COLO668 (cell line): ENCODE results near the gene ZDHHC5.
"Not testable (repeated sequence)": the region's sequence is repeated elsewhere in the genome, so short reads cannot be mapped to it uniquely, and the experiment has no call there.

Experiments used
- DNase-seq: peaks from one replicate; lab custom pipeline; 2025; ENCODE audit not compliant: unreplicated experiment; lab: John Stamatoyannopoulos, UW

ZDHHC5 gene

DNA sequence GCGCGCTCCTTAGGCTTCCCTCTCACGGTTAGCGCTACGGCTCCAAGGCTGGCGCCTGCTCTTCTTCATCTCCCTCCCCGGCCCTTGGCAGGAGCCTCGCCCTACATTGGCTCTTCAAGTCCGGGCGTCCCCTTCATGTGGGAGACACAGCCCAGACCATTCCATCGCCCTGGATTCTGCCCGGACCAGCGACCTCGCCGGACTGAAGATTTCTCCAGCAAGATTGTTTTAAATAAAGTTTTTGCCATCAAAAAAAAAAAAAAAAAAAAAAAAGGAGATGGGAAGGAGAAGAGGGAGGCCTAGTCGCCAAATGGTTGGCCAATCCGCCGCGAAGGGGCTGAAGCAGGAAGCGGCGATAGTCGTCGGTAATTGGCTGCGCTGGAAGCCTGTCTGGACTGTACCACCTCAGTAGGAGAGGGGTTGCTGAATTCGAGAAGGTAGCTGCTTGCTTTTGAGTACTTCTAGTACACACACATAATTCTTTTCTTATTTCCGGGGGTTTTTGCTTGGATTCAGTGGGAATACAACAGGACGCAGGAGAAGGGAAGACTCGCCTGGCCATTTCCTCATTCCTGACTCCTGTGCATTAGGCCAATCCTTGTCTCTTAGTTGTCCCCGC is 688 bp upstream of the ZDHHC5 start:
- peak; percentile 92 for DNase-seq

DNA sequence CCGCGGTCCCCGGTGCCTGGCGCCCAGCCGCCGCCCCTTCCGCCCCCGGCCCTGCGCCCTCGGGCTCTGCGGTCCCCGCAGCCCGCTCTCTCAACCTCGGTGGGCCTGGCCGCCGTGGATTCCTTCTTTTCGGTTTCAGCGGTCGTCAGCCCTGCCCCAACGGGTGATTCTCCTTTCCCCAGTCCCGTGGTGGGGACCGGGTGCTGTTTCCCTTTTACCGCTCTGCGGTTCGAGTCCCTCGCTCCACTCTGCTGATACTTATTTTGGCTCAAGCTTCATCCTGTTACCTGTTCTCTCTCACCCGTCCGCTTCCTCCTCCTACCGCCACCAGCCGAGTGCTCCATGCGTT is 494 bp downstream of the ZDHHC5 start:
- DNase-seq: peak; percentile 25

DNA sequence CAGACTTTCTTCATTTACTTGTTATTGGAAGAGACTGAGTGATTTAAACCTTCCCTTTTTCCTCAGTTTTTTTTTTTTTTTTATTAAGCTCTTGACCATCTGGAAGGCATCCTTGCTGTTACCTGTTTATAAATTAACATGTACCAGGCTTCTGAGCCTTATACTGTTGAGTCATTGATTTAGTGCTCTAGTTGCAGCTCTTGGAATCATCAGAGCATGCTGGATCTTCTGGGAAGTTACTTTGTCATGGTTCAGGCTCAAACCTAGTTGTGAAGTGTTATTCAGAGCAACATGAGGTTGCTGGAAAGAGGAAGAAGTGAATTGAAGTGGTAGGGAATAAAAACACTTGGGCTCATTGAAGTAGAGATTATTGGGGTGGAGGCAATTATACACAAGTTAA is 6.3 kb downstream of the ZDHHC5 start:
- no peak for DNase-seq

DNA sequence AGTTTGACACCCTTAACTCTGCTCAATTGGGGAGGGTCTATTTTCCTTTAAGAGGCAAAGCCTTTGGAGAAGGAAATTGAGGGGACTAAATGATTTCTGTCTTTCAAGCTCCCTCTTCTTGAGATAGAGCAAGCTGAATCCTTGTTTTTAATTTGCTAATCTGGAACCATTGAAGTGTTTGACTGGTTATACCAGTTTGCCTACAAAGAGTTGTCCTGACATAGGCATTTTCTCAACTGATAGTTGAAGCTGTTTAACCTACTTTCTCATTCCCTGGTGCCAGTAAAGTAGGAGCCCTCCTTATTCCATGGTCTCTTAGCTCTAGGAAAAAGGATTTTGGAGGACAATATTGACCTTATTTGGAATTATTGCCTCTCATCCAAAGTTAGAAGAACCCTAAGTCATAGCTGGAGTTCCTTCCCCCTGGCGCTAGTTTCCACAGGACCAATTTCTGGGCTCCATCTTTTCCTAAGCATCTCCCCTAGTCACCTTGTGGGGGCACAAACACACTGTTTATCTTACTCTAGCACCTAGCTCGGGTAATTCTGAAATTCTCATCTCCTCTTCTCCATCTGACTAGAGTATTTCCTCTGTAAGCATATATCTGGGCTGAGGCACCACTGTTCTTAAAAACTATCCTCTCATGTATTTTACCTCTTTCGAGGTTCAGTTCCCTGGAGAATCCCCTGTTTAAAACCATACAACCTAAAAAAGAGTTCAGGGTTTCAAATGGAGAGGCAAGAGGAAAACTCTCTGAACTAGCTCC is 7.4 kb downstream of the ZDHHC5 start:
- DNase-seq: no peak

DNA sequence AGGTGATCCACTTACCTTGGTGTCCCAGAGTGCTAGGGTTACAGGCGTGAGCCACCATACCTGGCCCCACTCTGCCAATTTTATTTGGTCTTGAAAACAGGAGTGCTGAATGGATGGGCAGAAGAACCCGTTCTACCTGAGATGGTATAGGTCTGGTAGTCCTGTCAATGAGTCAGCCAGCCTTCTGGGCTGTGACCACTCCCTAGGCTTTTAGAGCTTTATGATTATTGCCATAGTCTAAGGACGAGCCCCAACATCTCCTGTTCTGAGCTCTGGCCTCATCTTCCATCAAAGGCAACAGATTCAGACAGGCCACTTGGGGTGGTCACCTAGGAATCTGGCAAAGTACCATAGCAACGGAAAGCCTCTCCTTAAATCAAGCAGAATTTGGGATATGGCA is 11.5 kb downstream of the ZDHHC5 start:
- no peak for DNase-seq

DNA sequence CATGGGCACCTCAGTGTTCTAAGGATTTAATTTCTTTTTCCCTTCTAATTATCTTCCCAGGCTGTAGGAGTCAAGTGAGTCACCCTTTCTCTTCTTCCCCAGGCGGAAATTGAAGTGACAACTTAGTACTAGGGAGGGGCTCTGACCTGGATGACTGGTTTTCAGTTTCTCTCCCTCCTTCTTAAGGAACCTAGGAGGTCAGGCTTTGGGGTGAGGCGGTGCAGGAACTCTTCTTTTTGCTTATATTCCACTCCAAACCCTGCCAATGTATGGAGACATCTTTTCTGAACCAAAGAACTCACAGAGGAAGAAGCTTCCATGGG is 12.6 kb downstream of the ZDHHC5 start:
- DNase-seq: no peak

DNA sequence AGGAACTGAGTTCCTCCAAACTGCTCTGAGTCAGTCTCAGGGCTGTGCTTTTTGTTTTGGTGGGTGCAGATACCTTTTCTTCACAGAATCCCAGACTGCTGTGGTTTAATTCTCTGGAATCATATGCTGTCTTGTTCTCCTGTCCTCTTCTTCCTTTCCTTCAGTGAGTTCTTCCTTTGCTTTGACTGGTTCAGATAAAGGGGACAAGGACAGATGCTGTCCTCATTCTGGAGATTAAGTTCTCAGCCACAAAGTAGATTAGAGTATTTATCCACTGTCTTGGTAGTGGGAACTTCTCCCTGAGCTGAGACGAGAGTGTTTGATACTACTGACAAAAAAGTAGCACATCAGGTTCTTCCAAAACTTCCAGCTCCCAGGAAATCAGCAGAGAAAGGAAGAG is 13.3 kb downstream of the ZDHHC5 start:
- no peak for DNase-seq

DNA sequence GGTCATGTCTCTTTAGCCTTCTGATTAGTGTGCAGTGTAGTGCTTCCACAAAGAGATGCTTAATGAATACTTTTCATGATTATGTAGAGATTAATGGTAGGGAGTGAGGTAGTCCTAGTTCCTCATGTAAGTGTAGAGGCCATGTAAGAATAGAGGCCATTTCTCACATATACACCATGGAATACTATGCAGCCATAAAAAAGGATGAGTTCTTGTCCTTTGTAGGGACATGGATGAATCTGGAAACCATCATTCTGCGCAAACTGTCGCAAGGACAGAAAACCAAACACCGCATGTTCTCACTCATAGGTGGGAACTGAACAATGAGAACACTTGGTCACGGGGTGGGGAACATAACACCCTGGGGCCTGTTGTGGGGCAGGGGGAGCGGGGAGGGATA is 22.6 kb downstream of the ZDHHC5 start:
- not testable (repeated sequence) for DNase-seq

DNA sequence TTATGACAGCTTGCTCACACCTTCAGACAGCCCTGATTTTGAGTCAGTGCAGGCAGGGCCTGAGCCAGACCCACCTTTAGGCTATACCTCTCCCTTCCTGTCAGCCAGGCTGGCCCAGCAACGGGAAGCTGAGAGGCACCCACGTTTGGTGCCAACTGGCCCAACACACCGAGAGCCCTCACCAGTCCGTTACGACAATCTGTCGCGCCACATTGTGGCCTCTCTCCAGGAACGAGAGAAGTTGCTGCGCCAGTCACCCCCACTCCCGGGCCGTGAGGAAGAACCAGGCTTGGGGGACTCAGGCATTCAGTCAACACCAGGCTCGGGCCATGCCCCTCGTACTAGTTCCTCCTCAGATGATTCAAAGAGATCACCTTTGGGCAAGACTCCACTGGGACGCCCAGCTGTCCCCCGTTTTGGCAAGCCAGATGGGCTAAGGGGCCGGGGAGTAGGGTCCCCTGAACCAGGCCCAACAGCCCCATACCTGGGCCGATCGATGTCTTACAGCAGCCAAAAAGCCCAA is 31.0 kb downstream of the ZDHHC5 start:
- no peak for DNase-seq

DNA sequence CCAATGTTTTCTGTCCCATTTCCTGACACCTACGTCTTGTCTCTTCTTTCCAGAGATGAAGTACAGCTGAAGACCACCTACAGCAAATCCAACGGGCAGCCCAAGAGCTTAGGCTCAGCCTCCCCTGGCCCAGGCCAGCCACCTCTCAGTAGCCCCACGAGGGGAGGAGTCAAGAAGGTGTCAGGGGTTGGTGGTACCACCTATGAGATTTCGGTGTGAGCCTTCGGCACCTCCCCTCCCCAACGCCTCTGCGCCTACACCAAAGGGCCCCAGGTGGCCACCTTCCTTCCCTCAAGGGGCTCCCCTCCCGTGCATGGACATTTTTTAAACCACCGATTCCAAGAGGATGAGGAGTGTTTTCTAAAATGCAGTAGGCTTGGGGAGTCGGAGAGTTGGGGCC is 31.9 kb downstream of the ZDHHC5 start:
- DNase-seq: no peak

DNA sequence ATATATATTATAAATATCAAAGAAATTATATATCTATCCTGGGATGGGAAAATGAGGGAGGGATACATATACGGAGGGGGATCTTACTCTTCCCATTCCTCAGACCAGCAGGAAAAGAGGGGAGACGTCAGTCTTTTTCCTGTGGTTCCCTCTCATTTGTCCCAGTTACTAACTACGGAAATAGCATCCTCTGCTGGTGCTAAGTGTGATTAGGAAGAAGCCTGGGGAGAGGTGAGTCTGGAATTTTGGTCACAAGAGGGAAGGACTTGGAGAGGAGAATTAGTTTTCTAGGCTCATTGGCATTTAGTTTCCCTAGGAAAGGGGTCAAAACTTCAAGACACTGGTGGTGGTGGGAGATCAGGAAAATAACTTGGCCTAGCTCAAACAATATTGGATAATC is 32.5 kb downstream of the ZDHHC5 start:
- no peak for DNase-seq

DNA sequence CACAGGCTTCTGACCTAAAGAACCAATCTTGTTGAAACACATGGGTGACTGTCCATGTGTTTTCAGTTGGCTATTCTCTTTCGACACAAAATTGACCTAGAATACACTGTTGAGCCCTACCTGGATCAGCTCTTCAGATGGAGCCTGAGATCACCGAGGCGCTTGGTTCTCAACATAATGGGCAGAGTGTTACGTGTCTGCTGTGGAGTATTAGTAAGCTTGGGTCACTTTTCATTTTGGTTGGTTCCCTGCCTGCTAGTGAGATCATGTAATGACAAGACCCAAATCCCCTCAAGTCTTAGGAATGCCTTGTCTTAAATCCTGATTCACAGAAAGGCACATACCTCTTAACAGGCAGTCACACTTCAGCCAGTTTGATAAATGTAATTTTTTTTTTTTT is 35.4 kb downstream of the ZDHHC5 start:
- no peak for DNase-seq

DNA sequence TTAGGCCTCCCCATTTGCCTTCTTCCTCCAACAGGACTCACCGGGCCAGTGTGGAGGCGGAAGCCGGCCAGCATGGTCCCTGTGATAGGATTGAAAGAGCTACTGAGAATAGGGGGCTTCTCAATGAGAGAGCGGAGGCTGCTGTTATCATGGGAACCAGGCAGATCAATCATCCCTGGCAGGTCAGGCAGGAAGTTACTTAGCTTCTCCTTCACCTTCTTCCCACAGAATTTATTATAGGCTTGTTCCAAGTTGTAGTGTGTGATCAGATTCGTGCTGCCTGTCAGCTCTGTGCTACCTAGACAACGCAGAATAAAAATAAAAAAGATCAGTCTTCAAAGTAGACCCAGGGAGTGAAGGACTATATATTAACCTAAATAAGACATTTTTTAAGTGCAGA is 37.0 kb downstream of the ZDHHC5 start:
- DNase-seq: no peak

DNA sequence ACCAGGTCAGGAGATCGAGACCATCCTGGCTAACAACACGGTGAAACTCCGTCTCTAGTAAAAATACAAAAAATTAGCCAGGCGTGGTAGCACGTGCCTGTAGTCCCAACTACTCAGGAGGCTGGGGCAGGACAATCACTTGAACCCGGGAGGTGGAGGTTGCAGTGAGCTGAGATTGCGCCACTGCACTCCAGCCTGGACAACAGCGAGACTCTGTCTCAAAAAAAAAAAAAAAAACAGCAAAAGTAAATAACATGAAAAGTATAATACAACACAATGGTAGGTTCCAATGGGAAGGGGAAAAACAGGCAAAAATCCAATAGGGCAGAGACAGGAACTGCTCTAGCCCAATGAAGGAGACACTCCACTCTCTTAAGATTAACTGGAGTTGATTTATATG is 37.5 kb downstream of the ZDHHC5 start:
- DNase-seq: not testable (repeated sequence)

DNA sequence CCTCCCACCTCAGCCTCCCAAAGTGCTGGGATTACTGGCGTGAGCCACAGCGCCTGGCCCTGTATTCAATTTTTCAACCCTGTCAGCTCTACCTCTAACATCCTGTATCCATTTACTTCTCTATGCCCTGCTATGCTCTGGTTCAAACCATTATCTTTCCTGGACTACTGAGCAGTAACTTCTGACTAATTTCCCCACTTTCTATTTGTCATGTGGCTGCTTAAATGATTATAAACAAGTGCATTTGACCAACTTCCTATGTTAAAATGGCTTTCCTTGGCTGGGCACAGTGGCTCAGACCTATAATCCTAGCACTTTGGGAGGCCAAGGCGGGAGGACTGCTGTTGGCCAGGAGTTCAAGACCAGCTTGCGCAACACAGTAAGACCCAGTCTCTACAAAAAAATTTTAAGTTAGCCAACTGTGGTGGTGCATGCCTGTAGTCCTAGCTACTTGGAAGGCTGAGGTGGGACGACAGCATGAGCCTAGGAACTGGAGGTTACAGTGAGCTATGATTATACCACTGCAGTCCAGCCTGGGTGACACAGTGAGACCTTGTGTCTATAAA is 42.0 kb downstream of the ZDHHC5 start:
- DNase-seq: no peak

DNA sequence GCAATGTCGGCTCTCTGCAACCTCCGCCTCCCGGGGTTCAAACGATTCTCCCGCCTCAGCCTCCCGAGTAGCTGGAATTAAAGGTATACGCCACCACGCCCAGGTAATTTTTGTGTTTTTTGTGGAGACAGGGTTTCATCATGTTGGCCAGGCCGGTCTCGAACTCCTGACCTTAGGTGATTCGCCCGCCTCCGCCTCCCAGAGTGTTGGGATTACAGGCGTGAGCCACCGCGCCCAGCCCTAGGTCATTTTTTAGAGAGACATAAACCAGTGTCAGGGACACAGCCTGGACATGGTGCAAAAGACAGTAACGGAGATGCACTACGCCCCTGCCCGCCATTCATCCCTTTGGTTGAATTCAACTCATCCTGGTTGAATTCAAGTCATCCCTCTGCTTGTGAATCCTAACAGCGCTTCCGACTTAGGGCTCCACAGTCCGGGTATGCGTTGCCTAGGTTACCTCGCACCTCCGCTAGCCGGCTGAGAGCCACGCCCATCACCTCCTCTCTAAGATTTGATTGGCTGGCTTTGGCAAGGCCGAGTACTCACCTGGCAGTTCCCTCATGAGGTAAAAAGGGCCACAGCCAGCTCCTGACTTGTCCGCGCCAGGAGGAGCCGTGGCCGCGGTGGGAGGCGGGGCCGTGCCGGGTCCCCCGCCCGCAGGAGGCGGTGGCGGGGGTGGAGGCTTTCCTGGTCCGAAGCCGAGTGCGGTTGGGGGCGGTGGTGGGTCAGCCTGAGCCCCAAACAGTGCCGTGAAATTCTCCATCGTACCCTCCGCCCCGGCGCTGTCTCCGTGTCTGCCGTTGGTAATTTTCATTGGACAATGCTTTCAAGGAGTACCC is 43.7 kb downstream of the ZDHHC5 start, which contains the start of gene MED19:
MED19 (minus strand) TSS at position 802 of the 842 bp plus-strand sequence; CDS start at position 766, 36 bp downstream.
- DNase-seq: peak; percentile 88

DNA sequence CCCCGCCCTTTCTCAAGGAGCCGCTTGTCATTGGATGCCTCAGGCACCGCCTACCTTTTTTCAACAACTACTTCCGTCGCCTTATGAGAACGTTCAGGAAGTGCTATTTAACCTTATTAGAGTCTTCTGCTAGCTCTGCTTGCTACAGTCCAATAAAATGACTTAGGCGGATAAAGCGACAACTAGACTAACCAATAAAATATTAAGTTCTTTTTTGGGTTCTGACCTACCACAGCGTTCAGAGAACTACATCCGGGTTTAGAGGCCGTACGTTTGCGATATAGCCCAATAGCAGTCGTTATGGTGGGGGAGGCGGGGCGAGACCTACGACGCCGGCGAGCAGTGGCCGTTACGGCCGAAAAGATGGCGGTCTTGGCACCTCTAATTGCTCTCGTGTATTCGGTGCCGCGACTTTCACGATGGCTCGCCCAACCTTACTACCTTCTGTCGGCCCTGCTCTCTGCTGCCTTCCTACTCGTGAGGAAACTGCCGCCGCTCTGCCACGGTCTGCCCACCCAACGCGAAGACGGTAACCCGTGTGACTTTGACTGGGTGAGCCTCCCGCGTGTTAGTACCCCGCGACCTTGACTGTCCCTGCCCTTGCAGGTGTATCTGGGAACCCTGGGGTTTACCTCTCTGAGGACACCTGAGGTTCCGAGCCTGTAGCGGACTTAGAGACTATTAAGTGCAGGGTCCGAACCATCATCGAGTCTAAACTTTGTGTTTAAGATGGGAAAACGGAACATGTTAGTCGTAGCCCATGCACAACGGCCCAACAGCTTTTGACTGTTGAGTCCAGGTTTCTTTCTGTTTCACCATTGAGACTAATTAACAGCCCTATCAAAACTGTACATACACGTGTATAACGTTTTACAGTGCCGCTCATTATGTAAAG is 44.6 kb downstream of the ZDHHC5 start, which contains the start of gene TMX2:
TMX2 (plus strand) TSS at position 338 of the 895 bp plus-strand sequence; CDS start at position 364, 26 bp downstream.
- DNase-seq: peak; percentile 91

DNA sequence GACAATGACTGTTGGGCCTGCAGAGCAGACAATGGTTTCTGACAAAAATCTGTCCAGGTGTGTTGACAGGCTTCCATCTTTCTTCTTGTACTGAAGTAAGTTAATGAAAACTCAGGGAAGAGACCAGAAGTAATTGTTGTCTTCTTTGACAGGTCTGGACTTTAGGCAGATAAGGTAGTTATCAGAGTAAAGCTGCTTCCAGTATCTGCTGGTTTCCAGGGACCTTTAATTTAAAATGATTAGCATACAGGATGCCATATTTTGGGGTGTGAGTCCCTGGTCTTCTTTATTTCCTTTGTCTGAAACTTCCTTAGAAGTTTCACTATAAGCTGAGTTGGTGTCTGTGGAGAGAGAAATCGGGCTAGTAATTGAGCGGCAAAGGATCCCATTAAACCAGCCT is 45.9 kb downstream of the ZDHHC5 start:
- no peak for DNase-seq

DNA sequence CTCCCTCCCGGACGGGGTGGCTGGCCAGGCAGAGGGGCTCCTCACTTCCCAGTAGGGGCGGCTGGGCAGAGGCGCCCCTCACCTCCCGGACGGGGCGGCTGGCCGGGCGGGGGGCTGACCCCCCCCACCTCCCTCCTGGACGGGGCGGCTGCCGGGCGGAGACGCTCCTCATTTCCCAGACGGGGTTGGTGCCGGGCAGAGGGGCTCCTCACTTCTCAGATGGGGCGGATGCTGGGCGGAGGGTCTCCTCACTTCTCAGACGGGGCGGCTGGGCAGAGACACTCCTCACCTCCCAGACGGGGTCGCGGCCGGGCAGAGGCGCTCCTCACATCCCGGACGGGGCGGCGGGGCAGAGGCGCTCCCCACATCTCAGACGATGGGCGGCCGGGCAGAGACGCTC is 48.8 kb downstream of the ZDHHC5 start:
- not testable (repeated sequence) for DNase-seq

DNA sequence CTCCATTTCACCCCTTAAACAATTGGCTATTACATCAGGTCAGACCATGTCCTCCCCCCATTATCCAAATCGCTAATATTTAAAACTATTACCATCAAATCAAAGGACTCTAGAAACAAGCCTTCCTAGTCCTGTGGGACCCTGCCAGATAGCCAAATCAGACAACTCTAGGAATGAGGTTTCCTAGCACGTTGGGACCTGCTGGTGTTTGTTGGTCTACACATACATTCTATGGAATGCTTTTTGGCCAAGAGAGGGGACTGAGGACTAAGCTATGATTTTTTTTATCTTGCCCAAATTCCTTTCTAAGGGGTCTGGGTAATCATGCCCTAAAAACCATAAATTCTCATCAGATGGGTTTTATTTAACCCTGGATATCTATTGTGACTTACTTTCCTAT is 59.3 kb downstream of the ZDHHC5 start:
- no peak for DNase-seq
